Vagina (tissue), 2 donors: ENCODE data around the gene TTC3. TPM values are rescaled to one million over a fixed set of nuclear protein-coding genes. Genes with fewer than 3 reads are reported as not detected.

Source experiments
- DNase-seq, 2 donors: peaks; one replicate each; pipeline ENCODE4 v3.0.0-alpha.2; 2017; ENCODE audit errors: extremely low spot score in 2 of 2
- H3K27ac ChIP-seq: fragments of 200-600 bp; sonication (generic); one replicate; pipeline ENCODE4 v1.5.1; 2019
- H3K27me3 ChIP-seq: fragments of 200-600 bp; sonication (generic); one replicate; pipeline ENCODE4 v1.5.1; 2019
- H3K36me3 ChIP-seq, 2 donors: fragments of 200-600 bp; sonication (generic); one replicate each; pipeline ENCODE4 v1.5.1; 2017 to 2019
- H3K4me1 ChIP-seq: fragments of 200-600 bp; sonication (generic); one replicate; pipeline ENCODE4 v1.5.1; 2019
- H3K4me3 ChIP-seq, 2 donors: fragments of 200-600 bp; sonication (generic); 1 replicate in 1 of 2; 2 replicates in 1 of 2; pipeline ENCODE4 v1.5.1; 2016 to 2019
- H3K9me3 ChIP-seq: fragments of 200-600 bp; sonication (generic); one replicate; pipeline ENCODE4 v1.5.1; 2019
- CTCF ChIP-seq, 3 experiments: fragments of 450-650 bp in 2 of 3; fragments of 200-600 bp in 1 of 3; sonication (generic) in 1 of 3; IDR thresholded peaks; one replicate each; pipeline ENCODE4 v1.5.1; 2017 to 2019; ENCODE audit warnings: antibody characterized with exemption in 3 of 3, mild to moderate bottlenecking in 2 of 3, moderate library complexity in 2 of 3
- POLR2A ChIP-seq, 2 donors: fragments of 450-650 bp; IDR thresholded peaks; one replicate each; pipeline ENCODE4 v1.6.1; 2017; ENCODE audit warnings: antibody characterized with exemption in 2 of 2, mild to moderate bottlenecking in 2 of 2, moderate library complexity in 2 of 2
- POLR2AphosphoS5 ChIP-seq, 2 donors: sonication (generic); formaldehyde crosslinking; IDR thresholded peaks; one replicate each; pipeline ENCODE4 v1.9.0; 2017; ENCODE audit warnings: antibody characterized with exemption in 2 of 2, mild to moderate bottlenecking in 2 of 2, low read depth in 1 of 2; ENCODE audit not compliant: insufficient read depth in 1 of 2
- intact Hi-C: fragments of 100-400 bp; cut with DNase I; formaldehyde crosslinking; loops from one replicate; pipeline ENCODE4 v1.15.1; 2023
- total RNA-seq: library from RNA; depleted of rRNA; stranded (reverse); fragments of >200 nt; gene quantifications from one replicate; pipeline ENCODE4 v1.2.3, GENCODE V29; 2016

The TTC3 gene
- total RNA-seq, 1 donor from 2014 or later, result 98.0 TPM

- intact Hi-C loops, result no loop called here
- no peak for TF ChIP-seq POLR2A (IDR thresholded peaks at IDR 0.05)
- no peak for TF ChIP-seq CTCF (IDR thresholded peaks at IDR 0.05)
- TF ChIP-seq POLR2AphosphoS5 (IDR thresholded peaks at IDR 0.05; ENCODE audit: insufficient read depth in 1 of 2, low read depth in 1 of 2), result no peak
- H3K27me3 ChIP-seq, result no peaks in the 10 kb centered on the region
- peaks cover 0 to 5% of the 10 kb centered on the region in 2 donors for H3K36me3 ChIP-seq
- no peak overlapping the region for H3K27ac ChIP-seq
- H3K4me1 ChIP-seq, result peaks cover 9% of the 10 kb centered on the region
- H3K4me3 ChIP-seq, result no peak overlapping the region
- no peak for DNase-seq
- no peaks in the 10 kb centered on the region for H3K9me3 ChIP-seq
These were observed 15.2 kb downstream of the TTC3 start for GRCh38 chr21:37088186-37088735.

- Histone ChIP-seq H3K36me3 (peaks cover 0 to 26% of the 10 kb centered on the region in 2 donors), H3K9me3 (no peaks in the 10 kb centered on the region), H3K4me3 (no peak overlapping the region), H3K27me3 (no peaks in the 10 kb centered on the region), H3K27ac (no peak overlapping the region), H3K4me1 (no peaks in the 10 kb centered on the region)
- intact Hi-C loops, result no loop called here
- no peak for TF ChIP-seq POLR2AphosphoS5 (IDR thresholded peaks at IDR 0.05; ENCODE audit: insufficient read depth in 1 of 2, low read depth in 1 of 2)
- TF ChIP-seq CTCF (IDR thresholded peaks at IDR 0.05), result no peak
- no peak for TF ChIP-seq POLR2A (IDR thresholded peaks at IDR 0.05)
- DNase-seq, result no peak
These were observed 20.9 kb downstream of the TTC3 start for GRCh38 chr21:37093977-37094376.

GRCh38 chr21:37095821-37096220, 22.8 kb downstream of the TTC3 start:
- H3K4me3 ChIP-seq, result no peak overlapping the region
- TF ChIP-seq POLR2AphosphoS5 (IDR thresholded peaks at IDR 0.05; ENCODE audit: insufficient read depth in 1 of 2, low read depth in 1 of 2), result no peak
- TF ChIP-seq CTCF (IDR thresholded peaks at IDR 0.05), result no peak
- TF ChIP-seq POLR2A (IDR thresholded peaks at IDR 0.05), result no peak
- no peaks in the 10 kb centered on the region for H3K27me3 ChIP-seq
- H3K9me3 ChIP-seq, result no peaks in the 10 kb centered on the region
- H3K4me1 ChIP-seq, result no peaks in the 10 kb centered on the region
- no peak for DNase-seq
- no peak overlapping the region for H3K27ac ChIP-seq
- H3K36me3 ChIP-seq, result peaks cover 0 to 38% of the 10 kb centered on the region in 2 donors
- intact Hi-C loops, result no loop called here

GRCh38 chr21:37098751-37099150, 25.7 kb downstream of the TTC3 start:
- Histone ChIP-seq H3K27me3 (no peaks in the 10 kb centered on the region), H3K4me1 (no peaks in the 10 kb centered on the region), H3K9me3 (no peaks in the 10 kb centered on the region), H3K4me3 (no peak overlapping the region), H3K27ac (no peak overlapping the region), H3K36me3 (peaks cover 0 to 33% of the 10 kb centered on the region in 2 donors)
- intact Hi-C loops, result no loop called here
- TF ChIP-seq POLR2A (IDR thresholded peaks at IDR 0.05) (no peak), POLR2AphosphoS5 (IDR thresholded peaks at IDR 0.05; ENCODE audit: insufficient read depth in 1 of 2, low read depth in 1 of 2) (no peak), CTCF (IDR thresholded peaks at IDR 0.05) (no peak)
- DNase-seq, result no peak

GRCh38 chr21:37100316-37100715, 27.3 kb downstream of the TTC3 start:
- no peaks in the 10 kb centered on the region for H3K27me3 ChIP-seq
- H3K4me1 ChIP-seq, result no peaks in the 10 kb centered on the region
- TF ChIP-seq CTCF (IDR thresholded peaks at IDR 0.05) (no peak), POLR2AphosphoS5 (IDR thresholded peaks at IDR 0.05; ENCODE audit: insufficient read depth in 1 of 2, low read depth in 1 of 2) (no peak)
- no peaks in the 10 kb centered on the region for H3K9me3 ChIP-seq
- DNase-seq, result no peak
- intact Hi-C loops, result no loop called here
- H3K36me3 ChIP-seq, result peaks cover 0 to 32% of the 10 kb centered on the region in 2 donors
- no peak overlapping the region for H3K4me3 ChIP-seq
- no peak overlapping the region for H3K27ac ChIP-seq
